ENCODE data around the gene ACAA2.
"Not testable (repeated sequence)": the region's sequence is repeated elsewhere in the genome, so short reads cannot be mapped to it uniquely, and the experiment has no call there.

Gene ACAA2

GRCh38 chr18:49814147-49814499 lies 790 bp upstream of the ACAA2 start:
- TF ChIP-seq CTCF (IDR thresholded peaks at IDR 0.05; ENCODE audit: low read depth, low read length, missing control alignments), result no peak
- peak overlapping the region; percentile 66 for H3K4me3 ChIP-seq (replicated peaks; ENCODE audit: low read depth, low read length)
- no peak for DNase-seq (ENCODE audit: extremely low read depth, low read depth)

GRCh38 chr18:49813069-49813318 lies 339 bp downstream of the ACAA2 start:
- TF ChIP-seq CTCF (IDR thresholded peaks at IDR 0.05; ENCODE audit: low read depth, low read length, missing control alignments), result no peak
- DNase-seq (ENCODE audit: extremely low read depth, low read depth), result no peak
- peak overlapping the region; percentile 66 for H3K4me3 ChIP-seq (replicated peaks; ENCODE audit: low read depth, low read length)

- DNase-seq (ENCODE audit: extremely low read depth, low read depth), result no peak
- H3K4me3 ChIP-seq (replicated peaks; ENCODE audit: low read depth, low read length), result peak overlapping the region; percentile 66
- no peak for TF ChIP-seq CTCF (IDR thresholded peaks at IDR 0.05; ENCODE audit: low read depth, low read length, missing control alignments)
Observed at GRCh38 chr18:49812286-49813068, 856 bp downstream of the ACAA2 start.

GRCh38 chr18:49811151-49811938 lies 2.0 kb downstream of the ACAA2 start:
- no peak for DNase-seq (ENCODE audit: extremely low read depth, low read depth)
- TF ChIP-seq CTCF (IDR thresholded peaks at IDR 0.05; ENCODE audit: low read depth, low read length, missing control alignments), result no peak
- no peak overlapping the region for H3K4me3 ChIP-seq (replicated peaks; ENCODE audit: low read depth, low read length)

- DNase-seq (ENCODE audit: extremely low read depth, low read depth); H3K4me3 ChIP-seq (replicated peaks; ENCODE audit: low read depth, low read length): not testable (repeated sequence)
Observed at GRCh38 chr18:49808553-49809191, 4.7 kb downstream of the ACAA2 start.

GRCh38 chr18:49804096-49804495 lies 9.2 kb downstream of the ACAA2 start:
- no peak for TF ChIP-seq CTCF (IDR thresholded peaks at IDR 0.05; ENCODE audit: low read depth, low read length, missing control alignments)
- H3K4me3 ChIP-seq (replicated peaks; ENCODE audit: low read depth, low read length), result no peak overlapping the region
- DNase-seq (ENCODE audit: extremely low read depth, low read depth), result no peak

GRCh38 chr18:49802623-49803022 lies 10.7 kb downstream of the ACAA2 start:
- no peak for TF ChIP-seq CTCF (IDR thresholded peaks at IDR 0.05; ENCODE audit: low read depth, low read length, missing control alignments)
- no peak for DNase-seq (ENCODE audit: extremely low read depth, low read depth)
- no peak overlapping the region for H3K4me3 ChIP-seq (replicated peaks; ENCODE audit: low read depth, low read length)

GRCh38 chr18:49800491-49800890 lies 12.8 kb downstream of the ACAA2 start:
- not testable (repeated sequence) for DNase-seq (ENCODE audit: extremely low read depth, low read depth); H3K4me3 ChIP-seq (replicated peaks; ENCODE audit: low read depth, low read length)

GRCh38 chr18:49799806-49800205 lies 13.5 kb downstream of the ACAA2 start:
- not testable (repeated sequence) for DNase-seq (ENCODE audit: extremely low read depth, low read depth)

More at GRCh38 chr18:49799806-49800205, 13.5 kb downstream of the ACAA2 start:
- not testable (repeated sequence) for H3K4me3 ChIP-seq (replicated peaks; ENCODE audit: low read depth, low read length)

Data from HFF-Myc (cell line).